Erythroblast (primary cell): ENCODE measurements around the gene PTBP2.

ENCODE experiments used
- GATA1 ChIP-seq: IDR thresholded peaks from 2 replicates; pipeline ENCODE4 v1.6.1; 2011; ENCODE audit warnings: low read depth, mild to moderate bottlenecking, control low read depth, low read length, moderate library complexity
- POLR2A ChIP-seq: IDR thresholded peaks from 2 replicates; pipeline ENCODE4 v1.6.1; 2011; ENCODE audit warnings: mild to moderate bottlenecking, low read length

- TF ChIP-seq POLR2A (no peak), GATA1 (no peak)
Observed at GRCh38 chr1:96825231-96825630, 103.6 kb downstream of the PTBP2 start.
